PC-9 (cell line): Measurements from ENCODE around the gene MALRD1. TPM values are rescaled to one million over a fixed set of nuclear protein-coding genes. Genes with fewer than 3 reads are reported as not detected.

Experiments used
- BruUV-seq: library from RNA; stranded (reverse); fragments of 400-500 nt; replicated peaks from 2 replicates; lab custom pipeline; 2021; lab: Mats Ljungman, UMichigan
- CTCF ChIA-PET: fragments of 300-600 bp; sonication (Branson Sonifier 250); formaldehyde crosslinking; loops from one replicate; lab custom pipeline; 2022; ENCODE audit warnings: antibody characterized with exemption; lab: Charles Lee
- POLR2A ChIA-PET: fragments of 300-600 bp; sonication (Branson Sonifier 250); formaldehyde crosslinking; loops from one replicate; lab custom pipeline; 2022; ENCODE audit warnings: antibody characterized with exemption; ENCODE audit not compliant: unreplicated experiment; lab: Charles Lee
- DNase-seq, 2 experiments: peaks; one replicate each; pipeline versions ENCODE4 v3.0.0 to v3.0.0-alpha.2; 2015 to 2022; ENCODE audit warnings: mixed read lengths in 1 of 2
- H2AFZ ChIP-seq: fragments of 200-600 bp; sonication (generic); 2 replicates; pipeline ENCODE4 v1.8.1; 2017; ENCODE audit warnings: antibody characterized with exemption
- H3F3A ChIP-seq: fragments of 200-600 bp; sonication (generic); 2 replicates; pipeline ENCODE4 v1.8.1; 2017; ENCODE audit warnings: antibody characterized with exemption, mild to moderate bottlenecking, low read depth; ENCODE audit not compliant: insufficient read depth
- H3K27ac ChIP-seq: fragments of 200-600 bp; sonication (generic); 2 replicates; pipeline ENCODE4 v1.6.1; 2016; ENCODE audit warnings: mixed run types
- H3K27me3 ChIP-seq: fragments of 200-600 bp; sonication (generic); 2 replicates; pipeline ENCODE4 v1.6.1; 2016; ENCODE audit warnings: low read depth, mixed run types; ENCODE audit not compliant: insufficient read depth
- H3K36me3 ChIP-seq: fragments of 200-600 bp; sonication (generic); 2 replicates; pipeline ENCODE4 v1.6.1; 2016; ENCODE audit warnings: low read depth, mixed run types
- H3K4me1 ChIP-seq: fragments of 200-600 bp; sonication (generic); replicated peaks from 2 replicates; pipeline ENCODE4 v1.6.1; 2016; ENCODE audit warnings: mixed run types; ENCODE audit not compliant: insufficient read depth
- H3K4me2 ChIP-seq: fragments of 200-600 bp; sonication (generic); 2 replicates; pipeline ENCODE4 v1.6.1; 2017; ENCODE audit warnings: mixed run types
- H3K4me3 ChIP-seq: fragments of 200-600 bp; sonication (generic); 2 replicates; pipeline ENCODE4 v1.6.1; 2016; ENCODE audit warnings: mixed run types
- H3K79me2 ChIP-seq: fragments of 200-600 bp; sonication (generic); 2 replicates; pipeline ENCODE4 v1.6.1; 2017; ENCODE audit warnings: low read depth, mixed run types
- H3K9me2 ChIP-seq: fragments of 200-600 bp; sonication (generic); 2 replicates; pipeline ENCODE4 v1.8.1; 2017; ENCODE audit warnings: mild to moderate bottlenecking; ENCODE audit not compliant: insufficient read depth
- H3K9me3 ChIP-seq: fragments of 200-600 bp; sonication (generic); 2 replicates; pipeline ENCODE4 v1.8.1; 2016; ENCODE audit warnings: low read depth; ENCODE audit not compliant: insufficient read depth
- H4K20me1 ChIP-seq: fragments of 200-600 bp; sonication (generic); 2 replicates; pipeline ENCODE4 v1.8.1; 2017; ENCODE audit not compliant: insufficient read depth
- CTCF ChIP-seq: fragments of 200-600 bp; sonication (generic); conservative IDR thresholded peaks from 2 replicates; pipeline ENCODE4 v1.6.1; 2017; ENCODE audit warnings: mixed run types, antibody characterized with exemption, mild to moderate bottlenecking, moderate library complexity
- EZH2 ChIP-seq: fragments of 200-600 bp; sonication (generic); IDR thresholded peaks from 2 replicates; pipeline ENCODE4 v1.8.0; 2017; ENCODE audit warnings: antibody characterized with exemption, low read depth
- intact Hi-C: fragments of 100-400 bp; cut with micrococcal nuclease; formaldehyde crosslinking; loops from one replicate; pipeline ENCODE4 v1.10.0; 2022; ENCODE audit not compliant: unreplicated experiment
- total RNA-seq: library from RNA; stranded (reverse); gene quantifications from 2 replicates; pipeline ENCODE4 v1.2.3, GENCODE V29; 2021

MALRD1 gene
- total RNA-seq, 1 experiment from 2014 or later = not detected

DNA sequence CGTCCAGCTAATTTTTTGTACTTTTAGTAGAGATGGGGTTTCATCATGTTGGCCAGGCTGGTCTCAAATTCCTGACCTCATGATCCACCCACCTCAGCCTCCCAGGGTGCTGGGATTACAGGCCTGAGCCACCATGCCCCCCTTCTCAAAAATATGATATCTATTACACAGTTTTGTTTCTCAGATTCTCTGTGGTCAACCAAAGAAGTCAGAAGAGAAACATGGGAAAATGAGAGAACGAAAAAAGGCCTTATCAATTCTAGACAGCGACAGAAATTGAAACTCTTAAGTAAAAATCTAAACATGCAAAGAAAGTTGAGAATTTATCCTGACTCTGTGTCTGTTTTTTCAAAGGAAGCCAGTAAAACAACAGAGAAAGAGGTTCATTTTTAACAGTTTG lies 483.8 kb downstream of the MALRD1 start:
- H3K9me2 ChIP-seq = no peaks in the 10 kb centered on the region
- BruUV-seq = no TSS peak
- H3F3A ChIP-seq = no peaks in the 10 kb centered on the region
- H3K36me3 ChIP-seq = no peaks in the 10 kb centered on the region
- no peaks in the 10 kb centered on the region for H3K27me3 ChIP-seq
- ChIA-PET POLR2A (no interaction called here), CTCF (no interaction called here)
- H3K4me1 ChIP-seq = no peaks in the 10 kb centered on the region
- no peaks in the 10 kb centered on the region for H3K79me2 ChIP-seq
- no peak overlapping the region for H3K4me3 ChIP-seq
- TF ChIP-seq CTCF (no peak), EZH2 (no peak)
- H3K4me2 ChIP-seq = no peak overlapping the region
- H2AFZ ChIP-seq = no peak overlapping the region
- no peak overlapping the region for H3K27ac ChIP-seq
- no peak for DNase-seq
- H4K20me1 ChIP-seq = no peaks in the 10 kb centered on the region
- H3K9me3 ChIP-seq = no peaks in the 10 kb centered on the region
- intact Hi-C loops = no loop called here

GRCh38 chr10:19541299-19541698 lies 492.7 kb downstream of the MALRD1 start:
- Histone ChIP-seq H3K36me3 (no peaks in the 10 kb centered on the region), H3F3A (no peaks in the 10 kb centered on the region), H3K4me2 (no peak overlapping the region), H3K9me2 (no peaks in the 10 kb centered on the region), H3K79me2 (no peaks in the 10 kb centered on the region), H3K27me3 (no peaks in the 10 kb centered on the region), H2AFZ (no peak overlapping the region), H3K4me3 (no peak overlapping the region), H3K27ac (no peak overlapping the region), H3K9me3 (no peaks in the 10 kb centered on the region), H4K20me1 (no peaks in the 10 kb centered on the region), H3K4me1 (no peaks in the 10 kb centered on the region)
- BruUV-seq = no TSS peak
- DNase-seq = no peak
- POLR2A ChIA-PET = no interaction called here
- TF ChIP-seq EZH2 = no peak
- no peak for TF ChIP-seq CTCF
- CTCF ChIA-PET = no interaction called here
- intact Hi-C loops = no loop called here

GRCh38 chr10:19546224-19546623 lies 497.6 kb downstream of the MALRD1 start:
- intact Hi-C loops = no loop called here
- no peak overlapping the region for H2AFZ ChIP-seq
- H4K20me1 ChIP-seq = no peaks in the 10 kb centered on the region
- no peak overlapping the region for H3K27ac ChIP-seq
- no peak overlapping the region for H3K4me2 ChIP-seq
- BruUV-seq = no TSS peak
- TF ChIP-seq EZH2 (no peak), CTCF (no peak)
- no peaks in the 10 kb centered on the region for H3K4me1 ChIP-seq
- no peak overlapping the region for H3K4me3 ChIP-seq
- H3K9me3 ChIP-seq = no peaks in the 10 kb centered on the region
- no peak for DNase-seq
- no peaks in the 10 kb centered on the region for H3K9me2 ChIP-seq
- no peaks in the 10 kb centered on the region for H3K27me3 ChIP-seq
- ChIA-PET POLR2A (no interaction called here), CTCF (no interaction called here)
- no peaks in the 10 kb centered on the region for H3K36me3 ChIP-seq
- H3F3A ChIP-seq = no peaks in the 10 kb centered on the region
- H3K79me2 ChIP-seq = no peaks in the 10 kb centered on the region
